ENCODE measurements around the gene GLIPR1L2.

- TF ChIP-seq POLR2A (IDR thresholded peaks at IDR 0.05; ENCODE audit: low read depth) (no peak), CTCF (IDR thresholded peaks at IDR 0.05) (no peak), EP300 (IDR thresholded peaks at IDR 0.05) (no peak), POLR2AphosphoS5 (IDR thresholded peaks at IDR 0.05) (no peak)
Observed at GRCh38 chr12:75378354-75378753, 12.5 kb upstream of the GLIPR1L2 start.
